Measurements from ENCODE around the gene TOMM34. TPM values are rescaled to one million over a fixed set of nuclear protein-coding genes. Genes with fewer than 3 reads are reported as not detected.

TOMM34 gene
- total and polyA plus RNA-seq, 2 of the 13 experiments (the other 11 are each of a cell fraction or from before 2014, with no cell fraction given), result 36.2 to 52.0 TPM

GRCh38 chr20:44960103-44960852 lies at the start of gene TOMM34 (continued):
- TF ChIP-seq, protein P1, sequence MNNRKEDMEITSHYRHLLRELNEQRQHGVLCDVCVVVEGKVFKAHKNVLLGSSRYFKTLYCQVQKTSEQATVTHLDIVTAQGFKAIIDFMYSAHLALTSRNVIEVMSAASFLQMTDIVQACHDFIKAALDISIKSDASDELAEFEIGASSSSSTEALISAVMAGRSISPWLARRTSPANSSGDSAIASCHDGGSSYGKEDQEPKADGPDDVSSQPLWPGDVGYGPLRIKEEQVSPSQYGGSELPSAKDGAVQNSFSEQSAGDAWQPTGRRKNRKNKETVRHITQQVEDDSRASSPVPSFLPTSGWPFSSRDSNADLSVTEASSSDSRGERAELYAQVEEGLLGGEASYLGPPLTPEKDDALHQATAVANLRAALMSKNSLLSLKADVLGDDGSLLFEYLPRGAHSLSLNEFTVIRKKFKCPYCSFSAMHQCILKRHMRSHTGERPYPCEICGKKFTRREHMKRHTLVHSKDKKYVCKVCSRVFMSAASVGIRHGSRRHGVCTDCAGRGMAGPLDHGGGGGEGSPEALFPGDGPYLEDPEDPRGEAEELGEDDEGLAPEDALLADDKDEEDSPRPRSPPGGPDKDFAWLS (CRISPR knock-in tag; IDR thresholded peaks at IDR 0.05; ENCODE audit: borderline replicate concordance), result peak; percentile 49; the same call in 1 of the 2 replicates
- TF ChIP-seq HBP1 (CRISPR knock-in tag; IDR thresholded peaks at IDR 0.05; ENCODE audit: low read depth) (peak; percentile 89), YY1 (IDR thresholded peaks at IDR 0.05; ENCODE audit: insufficient read depth, insufficient replicate concordance, low read depth, low read length) (peak; percentile 59), KAT2B (IDR thresholded peaks at IDR 0.05; ENCODE audit: borderline replicate concordance, low read depth, low read length) (no peak), ZSCAN30 (CRISPR knock-in tag; IDR thresholded peaks at IDR 0.05) (peak; percentile 71; the same call in 1 of the 2 replicates)

- in situ Hi-C loops (cut with HindIII; ENCODE audit: extremely low pct_ligation_motif_present, low pct_unique_long_range_greater_than_20kb), result no loop called here
- no peak for FAIRE-seq
- no peak overlapping the region for H3K27ac ChIP-seq (ENCODE audit: extremely low read length, insufficient read depth, low read length)
- no peak for TF ChIP-seq ZNF775 (CRISPR knock-in tag; IDR thresholded peaks at IDR 0.05; ENCODE audit: borderline replicate concordance)
- no peak for TF ChIP-seq SRSF9 (IDR thresholded peaks at IDR 0.05; ENCODE audit: borderline replicate concordance, insufficient read depth, low read depth, low read length, poor library complexity, severe bottlenecking)
- TF ChIP-seq TFDP2 (CRISPR knock-in tag; IDR thresholded peaks at IDR 0.05), result no peak
- TF ChIP-seq ZSCAN21 (CRISPR knock-in tag; IDR thresholded peaks at IDR 0.05; ENCODE audit: borderline replicate concordance), result no peak
- no peak for TF ChIP-seq ZNF260 (CRISPR knock-in tag; IDR thresholded peaks at IDR 0.05; ENCODE audit: borderline replicate concordance, low read depth)
- no peak for TF ChIP-seq CBFB (CRISPR knock-in tag; IDR thresholded peaks at IDR 0.05)
- no peak for TF ChIP-seq ZNF772 (CRISPR knock-in tag; IDR thresholded peaks at IDR 0.05)
- no peak for TF ChIP-seq ZNF883 (CRISPR knock-in tag; IDR thresholded peaks at IDR 0.05; ENCODE audit: not compliant biosample characterization)
- no peak for TF ChIP-seq HMGA1 (CRISPR knock-in tag; conservative IDR thresholded peaks at IDR 0.05)
- no peak for TF ChIP-seq ZNF777 (CRISPR knock-in tag; IDR thresholded peaks at IDR 0.05)
- TF ChIP-seq SMAD9 (CRISPR knock-in tag; IDR thresholded peaks at IDR 0.05), result no peak
- TF ChIP-seq ZNF660 (CRISPR knock-in tag; IDR thresholded peaks at IDR 0.05; ENCODE audit: borderline replicate concordance, low read depth), result no peak
These were observed 48.4 kb upstream of the TOMM34 start for GRCh38 chr20:45008521-45009049.

More at GRCh38 chr20:45008521-45009049, 48.4 kb upstream of the TOMM34 start:
- Histone ChIP-seq H3K9ac (ENCODE audit: insufficient read depth, low read depth, low read length) (no peak overlapping the region), H3K36me3 (replicated peaks in 1 of 2; ENCODE audit: control insufficient read depth in 1 of 2, insufficient read depth in 2 of 2, low read length in 2 of 2) (peaks cover 6 to 46% of the 10 kb centered on the region in 2 experiments), H2AFZ (ENCODE audit: low read length) (no peak overlapping the region), H3K27me3 (ENCODE audit: control insufficient read depth in 1 of 2, insufficient read depth in 2 of 2, low read length in 2 of 2) (no peaks in the 10 kb centered on the region), H3K9me3 (ENCODE audit: low read length) (no peaks in the 10 kb centered on the region), H4K20me1 (ENCODE audit: insufficient read depth, low read length) (no peaks in the 10 kb centered on the region), H3K4me2 (ENCODE audit: low read depth, low read length) (no peak overlapping the region), H3K4me1 (ENCODE audit: insufficient read depth, low read length) (no peaks in the 10 kb centered on the region), H3K4me3 (replicated peaks in 1 of 3; ENCODE audit: insufficient read depth in 1 of 3, low read depth in 2 of 3, low read length in 3 of 3) (no peak overlapping the region), H3K79me2 (ENCODE audit: insufficient read depth, low read length) (no peaks in the 10 kb centered on the region)
- ChIA-PET POLR2A (no interaction called here), CTCF (ENCODE audit: low intra/inter-chr PET ratio, low total read pairs) (no interaction called here)
- ATAC-seq (no peak), DNase-seq (ENCODE audit: low spot score) (no peak)
- intact Hi-C loops (cut with micrococcal nuclease; ENCODE audit: unreplicated experiment), result no loop called here
- no TSS peak for BruUV-seq (replicated peaks)
